Endothelial cell of umbilical vein (primary cell): Measurements from ENCODE around the gene TNFRSF1B.

Experiments
- EZH2 ChIP-seq: IDR thresholded peaks from 2 replicates; pipeline ENCODE4 v1.6.1; 2012; ENCODE audit warnings: borderline replicate concordance, low read depth, mild to moderate bottlenecking, moderate library complexity, low read length, inconsistent platforms; ENCODE audit not compliant: severe bottlenecking
- POLR2AphosphoS5 ChIP-seq: IDR thresholded peaks from 2 replicates; pipeline ENCODE4 v1.6.1; 2012; ENCODE audit warnings: low read depth, mild to moderate bottlenecking, control low read depth, low read length, moderate library complexity; ENCODE audit not compliant: insufficient read depth
- TF ChIP-seq, protein P1 (sequence below), 2 donors: IDR thresholded peaks; 1 replicate in 1 of 2; 2 replicates in 1 of 2; pipeline ENCODE4 v1.5.1; 2011; ENCODE audit warnings: low read length in 2 of 2, mild to moderate bottlenecking in 2 of 2, moderate library complexity in 2 of 2, control low read depth in 1 of 2, inconsistent platforms in 1 of 2, low read depth in 1 of 2; ENCODE audit not compliant: insufficient read depth in 1 of 2; ENCODE audit errors: extremely low read depth in 1 of 2

- TF ChIP-seq EZH2: no peak
- no peak for TF ChIP-seq POLR2AphosphoS5
- TF ChIP-seq, protein P1, sequence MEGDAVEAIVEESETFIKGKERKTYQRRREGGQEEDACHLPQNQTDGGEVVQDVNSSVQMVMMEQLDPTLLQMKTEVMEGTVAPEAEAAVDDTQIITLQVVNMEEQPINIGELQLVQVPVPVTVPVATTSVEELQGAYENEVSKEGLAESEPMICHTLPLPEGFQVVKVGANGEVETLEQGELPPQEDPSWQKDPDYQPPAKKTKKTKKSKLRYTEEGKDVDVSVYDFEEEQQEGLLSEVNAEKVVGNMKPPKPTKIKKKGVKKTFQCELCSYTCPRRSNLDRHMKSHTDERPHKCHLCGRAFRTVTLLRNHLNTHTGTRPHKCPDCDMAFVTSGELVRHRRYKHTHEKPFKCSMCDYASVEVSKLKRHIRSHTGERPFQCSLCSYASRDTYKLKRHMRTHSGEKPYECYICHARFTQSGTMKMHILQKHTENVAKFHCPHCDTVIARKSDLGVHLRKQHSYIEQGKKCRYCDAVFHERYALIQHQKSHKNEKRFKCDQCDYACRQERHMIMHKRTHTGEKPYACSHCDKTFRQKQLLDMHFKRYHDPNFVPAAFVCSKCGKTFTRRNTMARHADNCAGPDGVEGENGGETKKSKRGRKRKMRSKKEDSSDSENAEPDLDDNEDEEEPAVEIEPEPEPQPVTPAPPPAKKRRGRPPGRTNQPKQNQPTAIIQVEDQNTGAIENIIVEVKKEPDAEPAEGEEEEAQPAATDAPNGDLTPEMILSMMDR (IDR thresholded peaks at IDR 0.05; ENCODE audit: extremely low read depth in 1 of 2, insufficient read depth in 1 of 2, low read depth in 1 of 2, low read length in 2 of 2): no peak
These were observed 24.5 kb upstream of the TNFRSF1B start for GRCh38 chr1:12142141-12142823.
